ENCODE data around the gene PRM1.
A peak's percentile ranks its signal among the peaks of the same experiment; 100 is the strongest.

Gene PRM1

GRCh38 chr16:11296706-11297491 lies 15.8 kb upstream of the PRM1 start:
- DNase-seq: no peak

DNA sequence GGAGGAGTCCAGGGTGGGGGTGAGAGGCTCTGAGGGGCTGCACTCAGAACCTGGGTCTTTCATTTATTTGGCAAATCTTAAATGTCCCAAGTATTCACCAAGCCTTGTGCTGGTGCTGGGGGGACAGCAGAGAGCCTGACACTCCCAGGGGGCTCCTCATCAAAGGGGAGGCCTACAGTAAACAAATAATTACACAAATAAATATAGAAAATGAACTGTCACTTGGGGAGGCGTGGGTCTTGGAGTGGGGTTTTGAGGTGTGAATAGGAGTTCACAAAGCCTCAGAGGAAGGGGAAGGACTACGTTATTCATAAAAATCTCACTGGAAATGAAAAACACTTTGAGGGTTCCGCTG lies 15.2 kb upstream of the PRM1 start:
- DNase-seq: no peak

- DNase-seq: no peak
These were observed 14.5 kb upstream of the PRM1 start for GRCh38 chr16:11295672-11296071.

GRCh38 chr16:11292076-11292748 lies 11.1 kb upstream of the PRM1 start:
- DNase-seq: no peak

DNA sequence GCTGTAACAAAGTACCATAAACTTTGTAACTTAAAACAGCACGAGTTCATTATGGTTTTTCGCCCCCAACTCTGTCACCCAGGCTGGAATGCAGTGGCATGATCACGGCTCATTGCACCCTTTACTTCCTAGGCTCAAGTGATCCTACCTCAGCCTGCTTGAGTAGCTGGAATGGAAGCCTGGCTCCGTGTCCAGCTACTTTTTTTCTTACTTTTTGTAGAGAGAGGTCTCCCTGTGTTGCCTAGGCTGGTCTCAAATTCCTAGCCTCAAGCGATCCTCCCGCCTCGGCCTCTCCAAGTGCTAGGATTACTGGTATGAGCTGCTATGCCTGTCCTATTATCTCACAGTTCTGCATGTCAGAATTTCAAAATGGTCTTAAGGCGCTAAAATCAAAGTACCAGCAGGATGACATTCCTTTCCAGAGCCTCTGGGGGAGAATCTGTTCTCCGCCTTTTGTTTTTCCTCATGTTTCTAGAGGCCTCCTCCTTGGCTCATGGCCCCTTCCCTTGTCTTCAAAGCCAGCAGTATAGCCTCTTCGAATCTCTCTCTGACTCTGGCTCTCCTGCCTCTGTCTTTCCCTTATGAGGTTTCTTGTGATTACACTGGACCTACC lies 10.1 kb upstream of the PRM1 start:
- no peak for DNase-seq

GRCh38 chr16:11290102-11290893 lies 9.2 kb upstream of the PRM1 start:
- peak in 1 of 4 experiments; percentile 23 for DNase-seq

GRCh38 chr16:11289696-11290095 lies 8.6 kb upstream of the PRM1 start:
- DNase-seq: peak; percentile 26 to 69 (median 63)

GRCh38 chr16:11289202-11289601 lies 8.1 kb upstream of the PRM1 start:
- no peak for DNase-seq

- DNase-seq: no peak
These were observed 4.7 kb upstream of the PRM1 start for GRCh38 chr16:11285842-11286241.

DNA sequence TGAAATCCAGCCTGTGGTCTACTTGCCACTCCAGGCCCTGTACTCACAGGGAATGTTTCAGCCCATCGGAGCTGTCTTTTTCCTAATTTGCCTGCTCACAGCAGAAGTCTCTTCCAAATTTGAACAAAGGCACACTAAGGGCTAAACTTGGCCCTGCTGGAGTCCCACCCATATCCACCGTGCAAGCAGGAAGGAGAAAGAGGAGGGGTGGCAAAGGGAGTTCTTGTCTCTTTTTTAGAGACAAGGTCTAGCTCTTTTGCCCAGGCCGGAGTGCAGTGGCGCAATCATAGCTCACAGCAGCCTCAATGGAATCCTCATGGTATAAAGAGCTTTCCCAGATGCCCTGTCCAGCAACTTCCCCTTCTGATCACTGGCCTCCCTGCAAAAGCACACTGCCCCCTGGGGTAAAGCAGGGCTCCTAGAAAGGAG lies 2.7 kb upstream of the PRM1 start:
- peak; percentile 58 to 75 (median 68) for DNase-seq

DNA sequence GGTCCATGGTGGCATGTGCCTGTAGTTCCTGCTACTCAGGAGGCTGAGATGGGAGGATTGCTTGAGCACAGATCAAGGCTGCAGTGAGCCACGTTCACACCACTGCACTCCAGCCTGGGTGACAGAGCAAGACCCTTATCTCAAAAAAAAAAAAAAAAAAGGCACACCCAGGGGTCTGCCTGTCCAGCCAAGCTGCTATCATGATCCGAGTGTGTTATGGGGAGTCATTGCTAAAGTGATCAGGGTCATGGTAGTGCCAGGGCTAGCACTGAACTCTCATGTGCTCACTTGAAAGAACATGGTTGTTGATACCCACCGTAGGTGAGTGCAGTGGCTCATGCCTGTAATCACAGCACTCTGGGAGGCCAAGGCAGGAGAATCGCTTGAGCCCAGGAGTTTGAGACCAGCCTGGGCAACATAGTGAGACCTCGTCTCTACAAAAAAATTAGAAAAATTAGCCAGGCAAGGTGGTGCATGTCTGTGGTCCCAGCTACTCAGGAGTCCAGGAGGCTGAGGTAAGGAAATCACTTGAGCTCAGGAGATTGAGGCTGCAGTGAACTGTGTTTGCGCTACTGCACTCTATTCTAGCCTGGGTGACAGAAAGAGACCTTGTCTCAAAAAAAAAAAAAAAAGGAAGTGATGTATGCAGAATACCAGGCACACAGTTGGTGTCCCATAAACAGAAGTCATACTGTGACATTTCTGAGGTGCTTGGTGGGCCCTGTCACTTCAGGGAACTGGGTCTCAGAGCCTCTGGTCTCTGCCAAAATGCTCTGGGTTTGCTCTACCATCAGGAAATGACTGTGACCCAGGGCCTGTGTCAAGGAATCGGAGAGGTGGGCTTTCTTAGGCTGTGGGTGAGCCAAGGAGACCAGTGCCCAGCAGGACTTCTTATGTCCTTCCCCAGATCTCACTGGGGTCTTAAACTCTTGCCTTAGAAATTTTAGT lies 2.2 kb downstream of the PRM1 start:
- peak in 3 of 4 experiments; percentile 32 to 52 (median 50) for DNase-seq

GRCh38 chr16:11277607-11278337 lies 3.4 kb downstream of the PRM1 start:
- no peak for DNase-seq

DNA sequence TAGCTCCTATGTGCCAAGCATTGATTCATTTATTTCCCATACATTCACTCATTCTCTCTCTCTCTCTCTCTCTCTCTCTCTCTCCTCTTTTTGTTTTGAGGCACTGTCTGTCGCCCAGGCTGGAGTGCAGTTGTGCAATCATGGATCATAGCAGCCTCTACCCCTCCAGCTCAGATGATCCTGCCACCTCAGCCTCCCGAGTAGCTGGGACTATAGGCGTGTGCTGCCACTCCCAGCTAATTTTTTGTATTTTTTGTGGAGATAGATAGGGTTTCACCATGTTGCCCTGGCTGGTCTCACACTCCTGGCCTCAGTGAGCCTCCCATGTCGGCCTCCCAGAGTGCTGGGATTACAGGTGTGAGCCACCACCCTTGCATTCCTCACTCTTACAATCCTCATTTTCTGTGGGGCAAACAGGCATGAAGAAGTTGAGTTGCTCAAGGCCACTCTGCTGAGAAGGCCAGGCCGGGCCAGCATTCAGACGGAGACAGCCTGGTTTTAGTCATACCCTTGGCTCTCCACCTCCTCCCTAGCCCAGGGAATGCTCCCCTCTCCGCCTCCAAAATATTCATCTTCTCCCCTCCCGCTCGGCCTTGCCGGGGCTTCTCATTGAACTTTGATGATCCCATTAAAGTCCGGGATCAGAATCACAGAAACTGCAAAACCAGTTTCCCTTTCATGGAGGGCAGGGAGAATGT lies 4.1 kb downstream of the PRM1 start:
- DNase-seq: no peak

DNA sequence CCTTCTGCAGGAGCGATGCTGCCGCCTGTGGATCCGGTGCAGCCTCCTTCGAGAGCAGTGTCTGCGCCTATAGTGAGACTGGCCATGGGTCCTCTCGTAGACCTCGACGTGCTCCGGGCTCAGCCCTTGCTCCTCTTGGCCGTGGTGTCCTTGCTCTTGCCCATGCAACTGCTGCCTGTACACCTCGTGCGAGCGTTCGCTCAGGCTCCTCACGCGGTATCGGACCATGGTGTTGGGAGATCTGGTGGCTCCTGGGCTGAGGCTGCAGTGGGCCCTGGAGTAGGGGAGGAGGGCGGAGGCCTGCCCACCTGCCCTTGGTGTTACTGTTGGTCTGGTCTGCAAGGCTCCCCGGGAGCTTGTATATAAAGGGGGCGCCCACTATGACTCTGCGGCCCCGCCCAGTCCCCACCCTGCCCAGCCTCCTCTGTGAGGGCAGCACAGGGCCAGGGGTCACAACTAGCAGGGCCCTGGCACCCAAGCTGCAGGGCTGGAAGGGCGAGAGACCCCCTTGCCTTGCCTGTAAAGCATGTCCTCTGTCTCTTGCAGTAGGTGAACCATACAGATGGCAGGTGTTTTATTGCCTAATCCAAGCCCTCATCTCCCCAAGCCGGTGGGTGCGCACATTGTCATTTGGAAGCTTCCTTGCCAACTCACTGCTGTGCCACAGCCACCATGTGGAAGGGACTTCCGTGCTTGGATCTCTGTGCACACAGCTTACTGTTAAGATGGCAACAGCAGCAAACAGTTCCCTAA lies 4.8 kb downstream of the PRM1 start, which contains the start of gene PRM2:
Gene PRM2 (minus strand): TSS at position 338 of the 753 bp plus-strand sequence. CDS start 110 bp downstream, at position 228.
- no peak for DNase-seq

- no peak for DNase-seq
These were observed 6.2 kb downstream of the PRM1 start for GRCh38 chr16:11274964-11275363.

DNA sequence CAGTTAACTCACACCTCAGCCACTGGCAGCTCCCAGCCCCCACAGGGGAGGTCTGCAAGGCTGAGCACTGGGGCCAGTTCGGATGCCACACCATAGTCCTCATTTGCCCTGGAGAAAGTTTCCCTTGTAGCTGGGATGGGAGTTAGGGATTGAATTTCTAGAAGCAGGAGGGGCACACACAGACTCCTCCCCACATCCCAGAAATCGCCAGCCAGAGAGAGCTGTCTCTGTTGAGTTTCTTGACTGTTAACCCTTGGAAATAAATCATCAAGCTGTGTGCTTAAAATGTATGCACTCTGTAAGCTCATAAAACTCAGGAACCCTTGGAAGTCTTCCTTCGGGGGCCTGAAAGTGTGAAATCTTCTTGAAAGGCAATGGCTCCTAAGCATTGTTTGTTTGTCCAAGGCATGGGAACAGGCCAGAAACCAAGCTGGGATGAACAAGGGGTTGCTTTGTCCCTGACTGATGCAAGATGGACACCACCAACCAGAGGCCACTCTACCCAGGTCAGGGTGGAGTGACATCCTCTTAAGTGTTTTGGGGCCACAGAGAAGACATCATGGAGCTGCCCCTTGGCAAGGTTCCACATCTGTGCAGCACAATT lies 7.3 kb downstream of the PRM1 start:
- DNase-seq: no peak

DNA sequence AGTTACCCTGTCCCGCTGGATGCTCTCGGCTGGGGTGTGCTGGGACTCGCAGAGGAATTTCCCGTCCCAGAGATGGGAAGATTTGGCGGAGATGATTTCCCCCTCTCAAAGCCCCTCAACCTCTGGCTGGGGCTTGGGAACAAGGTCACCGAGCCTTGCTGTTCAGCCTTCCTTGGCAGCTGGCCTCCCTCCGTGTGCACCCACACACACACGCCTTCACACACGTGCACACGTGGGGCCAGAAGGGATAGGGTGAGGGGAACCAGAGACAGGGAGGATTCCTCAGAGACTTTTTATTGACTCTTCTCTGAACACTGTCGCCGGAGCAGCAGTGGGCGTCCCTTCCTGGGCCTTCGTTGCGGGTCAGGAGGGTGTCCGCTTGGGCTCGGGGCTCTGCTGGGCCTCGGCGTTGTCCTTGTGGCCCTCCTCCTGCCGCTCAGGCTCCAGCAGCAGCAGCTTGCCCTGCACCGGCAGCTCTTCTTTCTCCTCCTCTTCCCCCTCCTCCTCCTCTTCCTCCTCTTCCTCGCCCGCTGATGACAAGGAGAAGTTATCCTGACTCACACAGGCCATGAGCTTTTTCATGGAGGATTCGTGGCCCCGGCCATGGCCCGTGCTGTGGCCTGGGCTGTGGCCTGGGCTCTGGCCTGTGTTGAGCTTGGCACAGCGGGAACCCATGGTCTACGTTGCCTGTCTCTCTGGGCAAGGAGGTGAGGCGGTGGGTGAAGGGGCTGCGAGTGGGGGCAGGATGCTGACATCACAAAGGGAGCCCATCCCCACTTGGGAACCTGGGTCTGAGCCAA lies 8.0 kb downstream of the PRM1 start, which contains the start of gene PRM3:
Gene PRM3 (minus strand): TSS at position 709 of the 800 bp plus-strand sequence. CDS start 34 bp downstream, at position 675.
- no peak for DNase-seq

- DNase-seq: no peak
These were observed 8.6 kb downstream of the PRM1 start for GRCh38 chr16:11272484-11272883.

Measured in suppressor macrophage (primary cell).